A673 (cell line): ENCODE results near the gene CPNE5. TPM values are rescaled to one million over a fixed set of nuclear protein-coding genes. Genes with fewer than 3 reads are reported as not detected.

Experiments
- BruUV-seq: library from RNA; stranded (reverse); fragments of 400-500 nt; replicated peaks from 2 replicates; lab custom pipeline; 2021; lab: Mats Ljungman, UMichigan
- CTCF ChIA-PET: fragments of 300-600 bp; sonication (Branson Sonifier 250); formaldehyde crosslinking; loops from one replicate; lab custom pipeline; 2022; ENCODE audit warnings: antibody characterized with exemption; lab: Charles Lee
- POLR2A ChIA-PET: fragments of 300-600 bp; sonication (Branson Sonifier 250); formaldehyde crosslinking; loops from one replicate; lab custom pipeline; 2022; ENCODE audit warnings: antibody characterized with exemption; ENCODE audit not compliant: low non-redundant PET; lab: Charles Lee
- DNase-seq: peaks from one replicate; pipeline ENCODE4 v3.0.0-alpha.2; 2015; ENCODE audit warnings: low spot score
- H3K27ac ChIP-seq: fragments of 200-600 bp; sonication (generic); 2 replicates; pipeline ENCODE4 v1.5.1; 2016; ENCODE audit warnings: mixed run types, low read depth, mild to moderate bottlenecking, mixed read lengths, antibody characterized with exemption, low read length; ENCODE audit not compliant: poor library complexity, severe bottlenecking
- H3K27me3 ChIP-seq: fragments of 200-600 bp; sonication (generic); replicated peaks from 2 replicates; pipeline ENCODE4 v1.6.1; 2017; ENCODE audit warnings: mixed run types, low read depth, mild to moderate bottlenecking, mixed read lengths, antibody characterized with exemption, low read length; ENCODE audit not compliant: insufficient read depth, poor library complexity
- H3K36me3 ChIP-seq: fragments of 200-600 bp; sonication (generic); 2 replicates; pipeline ENCODE4 v1.6.1; 2016; ENCODE audit warnings: mixed run types, mild to moderate bottlenecking, mixed read lengths, antibody characterized with exemption, low read length; ENCODE audit not compliant: insufficient read depth, poor library complexity, severe bottlenecking
- H3K4me1 ChIP-seq: fragments of 200-600 bp; sonication (generic); 2 replicates; pipeline ENCODE4 v1.6.1; 2017; ENCODE audit warnings: mixed run types, mild to moderate bottlenecking, mixed read lengths, antibody characterized with exemption, low read length; ENCODE audit not compliant: insufficient read depth, poor library complexity, severe bottlenecking
- H3K4me3 ChIP-seq: fragments of 200-600 bp; sonication (generic); 2 replicates; pipeline ENCODE4 v1.5.1; 2016; ENCODE audit warnings: low read depth, mixed run types, mild to moderate bottlenecking, mixed read lengths, low read length; ENCODE audit not compliant: poor library complexity, severe bottlenecking
- H3K9me3 ChIP-seq: fragments of 200-600 bp; sonication (generic); 2 replicates; pipeline ENCODE4 v1.6.1; 2016; ENCODE audit warnings: mixed run types, low read depth, mild to moderate bottlenecking, mixed read lengths, antibody characterized with exemption, low read length; ENCODE audit not compliant: poor library complexity, severe bottlenecking
- CTCF ChIP-seq: fragments of 300-800, 200-600 bp; sonication (generic); conservative IDR thresholded peaks from 2 replicates; pipeline ENCODE4 v1.5.1; 2017; ENCODE audit warnings: low read depth, mild to moderate bottlenecking, antibody characterized with exemption, low read length, moderate library complexity, mixed read lengths
- EZH2 ChIP-seq: fragments of 200-600 bp; sonication (generic); IDR thresholded peaks from 2 replicates; pipeline ENCODE4 v1.6.1; 2017; ENCODE audit warnings: borderline replicate concordance, low read depth, mild to moderate bottlenecking, mixed read lengths, antibody characterized with exemption, low read length; ENCODE audit not compliant: poor library complexity, severe bottlenecking
- intact Hi-C: fragments of 100-400 bp; cut with micrococcal nuclease; formaldehyde crosslinking; loops from one replicate; pipeline ENCODE4 v1.10.0; 2022; ENCODE audit not compliant: unreplicated experiment
- total RNA-seq: library from RNA; stranded (reverse); gene quantifications from 2 replicates; pipeline ENCODE4 v1.2.3, GENCODE V29; 2021

Gene CPNE5
- total RNA-seq, 1 experiment from 2014 or later, result 0.13 TPM

GRCh38 chr6:36865835-36866234 lies 26.6 kb upstream of the CPNE5 start:
- no peaks in the 10 kb centered on the region for H3K27me3 ChIP-seq
- no peaks in the 10 kb centered on the region for H3K9me3 ChIP-seq
- CTCF ChIA-PET, result no interaction called here
- no peak for TF ChIP-seq CTCF
- H3K4me3 ChIP-seq, result no peak overlapping the region
- intact Hi-C loops, result no loop called here
- no peak for DNase-seq
- no peak overlapping the region for H3K27ac ChIP-seq
- peaks cover 66% of the 10 kb centered on the region for H3K36me3 ChIP-seq
- POLR2A ChIA-PET, result interaction anchor here (0.7 kb wide), 1 partner anchor 14 kb away, joined by 3 read pairs; no protein-coding TSS in a partner anchor
- H3K4me1 ChIP-seq, result no peaks in the 10 kb centered on the region
- no TSS peak for BruUV-seq

GRCh38 chr6:36863670-36864540 lies 24.7 kb upstream of the CPNE5 start:
- intact Hi-C loops, result no loop called here
- no TSS peak for BruUV-seq
- POLR2A ChIA-PET, result no interaction called here

GRCh38 chr6:36862848-36863382 lies 23.7 kb upstream of the CPNE5 start:
- no peaks in the 10 kb centered on the region for H3K4me1 ChIP-seq
- H3K27ac ChIP-seq, result no peak overlapping the region
- H3K9me3 ChIP-seq, result no peaks in the 10 kb centered on the region
- TF ChIP-seq EZH2, result no peak
- TF ChIP-seq CTCF, result no peak
- no peak for DNase-seq
- BruUV-seq, result no TSS peak
- POLR2A ChIA-PET, result no interaction called here
- CTCF ChIA-PET, result no interaction called here
- peaks cover 44% of the 10 kb centered on the region for H3K36me3 ChIP-seq
- no peak overlapping the region for H3K4me3 ChIP-seq
- intact Hi-C loops, result no loop called here
- H3K27me3 ChIP-seq, result no peaks in the 10 kb centered on the region

More at GRCh38 chr6:36863670-36864540, 24.7 kb upstream of the CPNE5 start:
- Histone ChIP-seq H3K27me3 (no peaks in the 10 kb centered on the region), H3K4me1 (no peaks in the 10 kb centered on the region), H3K4me3 (no peak overlapping the region), H3K9me3 (no peaks in the 10 kb centered on the region), H3K36me3 (peaks cover 51% of the 10 kb centered on the region), H3K27ac (no peak overlapping the region)
- TF ChIP-seq EZH2 (no peak), CTCF (no peak)
- no peak for DNase-seq
- CTCF ChIA-PET, result no interaction called here
